Stimulated activated CD4-positive, alpha-beta T cell treated with anti-CD3 and anti-CD28 coated beads, Interleukin-12 subunit alpha, Interleukin-12 subunit beta, amount 100 ng/mL, for 24 hours (primary cell): ENCODE data around the gene ANKRD52.
A peak's percentile ranks its signal among the peaks of the same experiment; 100 is the strongest.
"Not testable (repeated sequence)": the region's sequence is repeated elsewhere in the genome, so short reads cannot be mapped to it uniquely, and the experiment has no call there.

Source experiments
- DNase-seq, 2 experiments: peaks; one replicate each; pipeline ENCODE4 v3.0.0-alpha.2; 2020; ENCODE audit warnings: low read depth in 2 of 2

ANKRD52 gene

DNA sequence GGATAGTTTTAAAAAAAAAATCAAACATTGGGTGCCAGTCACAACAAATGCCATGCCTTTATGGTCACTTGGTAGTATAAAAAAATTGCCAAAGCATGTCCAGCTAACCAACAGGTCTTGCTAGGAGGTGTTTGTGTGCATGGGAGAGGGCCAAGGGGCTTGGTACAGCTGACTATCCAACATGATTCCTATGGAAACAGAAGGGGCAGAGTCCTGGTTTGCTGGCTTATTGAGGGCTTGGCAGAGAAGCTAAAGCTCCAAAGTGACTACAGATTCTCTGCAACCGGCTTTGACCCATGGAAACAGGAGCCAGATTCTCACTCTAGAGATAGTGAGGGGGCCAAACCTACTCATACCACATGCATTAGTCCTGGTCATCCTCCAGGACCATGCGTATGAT, 14.3 kb upstream of the ANKRD52 start:
- not testable (repeated sequence) for DNase-seq

DNA sequence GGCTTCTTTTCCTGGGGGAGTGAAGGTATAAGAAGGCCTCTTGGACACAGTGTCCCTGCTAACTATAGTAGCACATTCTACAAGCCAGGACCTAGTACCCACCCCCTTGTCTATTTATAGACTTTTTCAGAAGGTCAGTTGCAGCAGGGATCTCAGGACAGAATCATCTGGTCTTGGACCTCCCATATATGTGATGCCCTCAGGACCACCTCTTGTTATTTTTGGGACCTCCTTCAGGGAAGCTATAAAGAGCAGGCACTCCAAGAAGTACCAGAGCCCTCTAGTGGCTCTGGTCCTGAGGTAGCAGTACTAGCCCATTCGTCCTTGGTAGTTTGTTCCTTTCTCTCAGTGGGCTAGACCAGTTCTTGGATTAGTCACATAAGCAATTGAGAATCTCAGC, 12.8 kb upstream of the ANKRD52 start:
- no peak for DNase-seq

DNA sequence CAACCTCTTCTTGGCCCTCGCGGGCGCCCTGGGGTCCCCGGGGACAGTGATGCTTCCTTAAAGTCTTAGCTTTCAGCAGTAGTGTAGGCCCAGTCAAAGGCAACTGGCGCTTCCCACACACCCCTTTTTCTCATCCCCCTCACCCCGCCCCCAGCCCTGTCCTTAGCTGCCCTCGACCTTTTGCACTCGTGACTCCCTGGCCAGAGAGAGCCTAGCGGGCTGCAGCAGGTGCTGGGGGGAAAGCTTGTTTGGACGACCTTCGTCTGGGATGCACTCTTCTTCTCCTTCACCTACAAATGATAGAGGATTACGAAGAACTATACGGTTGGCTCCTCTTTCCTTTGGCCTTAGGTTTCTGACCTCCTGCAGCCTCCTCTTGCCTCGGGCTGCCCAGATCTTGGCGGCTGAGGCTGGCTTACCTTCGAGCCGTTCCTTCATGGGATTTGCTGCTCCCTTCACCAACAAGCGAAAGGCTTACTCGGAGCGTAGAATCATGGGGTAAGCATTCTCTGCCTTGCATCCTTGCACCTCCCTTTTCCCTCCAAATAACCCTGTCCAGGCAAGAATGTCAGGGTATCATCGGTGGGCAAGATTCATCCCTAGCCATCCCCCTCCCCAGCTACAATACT, 9.4 kb upstream of the ANKRD52 start:
- DNase-seq: no peak

DNA sequence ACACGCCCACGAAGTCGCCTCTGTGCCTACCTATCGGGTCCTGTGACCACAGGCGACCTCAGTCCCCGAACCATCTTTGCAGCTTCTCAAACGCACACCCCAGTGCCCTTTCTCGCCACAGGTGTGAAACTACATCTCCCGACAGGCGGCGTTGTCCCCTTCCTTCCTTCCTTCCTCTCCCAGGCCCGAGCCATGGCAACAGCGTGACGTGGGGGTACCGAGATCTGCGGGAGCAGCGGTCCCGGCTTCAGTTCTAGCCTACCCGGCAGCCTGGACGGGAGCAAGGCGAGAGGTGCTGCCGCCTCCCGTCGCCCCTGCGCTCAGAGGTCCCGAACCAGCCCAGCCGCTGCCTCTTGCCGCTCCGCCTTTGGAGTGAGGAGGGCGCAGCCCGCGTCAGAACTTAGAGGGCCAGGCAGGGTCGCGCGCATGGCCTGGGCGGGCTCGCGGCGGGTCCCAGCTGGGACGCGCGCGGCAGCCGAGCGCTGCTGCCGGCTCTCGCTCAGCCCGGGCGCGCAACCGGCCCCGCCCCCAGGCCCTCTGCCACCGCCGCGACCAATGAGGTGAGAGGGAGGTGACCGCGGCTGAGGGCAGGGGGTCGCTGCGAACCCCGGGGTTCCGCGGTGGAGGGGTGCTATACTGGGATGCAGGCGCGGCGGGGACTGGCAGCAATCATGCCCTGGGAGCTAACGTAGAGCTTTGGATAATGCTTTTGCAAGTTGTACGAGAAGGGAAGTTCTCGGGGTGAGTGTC, 8.7 kb upstream of the ANKRD52 start, which contains the start of gene COQ10A:
Gene COQ10A, plus strand, starts transcription at position 250 of the 750 bp plus-strand sequence. Its CDS starts 177 bp downstream, at position 427.
- DNase-seq: peak; percentile 71 to 87

DNA sequence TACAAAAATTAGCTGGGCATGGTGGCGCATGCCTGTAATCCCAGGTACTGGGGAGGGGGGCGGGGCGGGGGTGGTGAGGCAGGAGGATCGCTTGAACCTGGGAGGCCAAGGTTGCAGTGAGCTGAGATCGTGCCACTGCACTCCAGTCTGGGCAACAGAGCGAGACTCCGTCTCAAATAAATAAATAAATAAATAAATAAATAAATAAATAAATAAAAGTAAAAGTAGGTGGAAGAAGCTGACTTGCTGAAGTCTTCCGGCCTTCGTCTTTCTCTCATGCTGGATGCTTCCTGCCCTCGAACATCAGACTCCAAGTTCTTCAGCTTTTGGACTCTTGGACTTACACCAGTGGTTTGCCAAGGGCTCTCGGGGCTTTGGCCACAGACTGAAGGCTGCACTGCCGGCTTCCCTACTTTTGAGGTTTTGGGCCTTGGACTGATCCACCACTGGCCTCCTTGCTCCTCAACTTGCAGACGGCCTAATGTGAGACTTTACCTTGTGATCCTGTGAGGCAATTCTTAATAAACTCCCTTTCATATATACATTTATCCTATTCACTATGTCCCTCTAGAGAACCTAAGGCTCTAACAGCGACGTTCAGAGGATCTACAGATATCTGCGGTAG, 8.0 kb upstream of the ANKRD52 start:
- DNase-seq: not testable (repeated sequence)

DNA sequence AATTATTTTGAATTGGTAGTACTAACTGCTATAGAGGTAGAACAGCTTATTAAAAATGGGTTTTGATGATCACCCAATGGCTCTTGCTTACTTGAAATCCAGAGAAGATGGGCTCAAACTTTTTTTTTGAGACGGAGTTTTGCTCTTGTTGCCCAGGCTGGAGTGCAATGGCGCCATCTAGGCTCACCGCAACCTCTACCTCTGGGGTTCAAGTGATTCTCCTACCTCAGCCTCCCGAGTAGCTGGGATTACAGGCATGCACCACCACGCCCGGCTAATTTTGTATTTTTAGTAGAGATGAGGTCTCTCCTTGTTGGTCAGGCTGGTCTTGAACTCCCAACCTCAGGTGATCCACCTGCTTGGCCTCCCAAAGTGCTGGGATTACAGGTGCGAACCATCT, 4.8 kb upstream of the ANKRD52 start:
- not testable (repeated sequence) for DNase-seq

DNA sequence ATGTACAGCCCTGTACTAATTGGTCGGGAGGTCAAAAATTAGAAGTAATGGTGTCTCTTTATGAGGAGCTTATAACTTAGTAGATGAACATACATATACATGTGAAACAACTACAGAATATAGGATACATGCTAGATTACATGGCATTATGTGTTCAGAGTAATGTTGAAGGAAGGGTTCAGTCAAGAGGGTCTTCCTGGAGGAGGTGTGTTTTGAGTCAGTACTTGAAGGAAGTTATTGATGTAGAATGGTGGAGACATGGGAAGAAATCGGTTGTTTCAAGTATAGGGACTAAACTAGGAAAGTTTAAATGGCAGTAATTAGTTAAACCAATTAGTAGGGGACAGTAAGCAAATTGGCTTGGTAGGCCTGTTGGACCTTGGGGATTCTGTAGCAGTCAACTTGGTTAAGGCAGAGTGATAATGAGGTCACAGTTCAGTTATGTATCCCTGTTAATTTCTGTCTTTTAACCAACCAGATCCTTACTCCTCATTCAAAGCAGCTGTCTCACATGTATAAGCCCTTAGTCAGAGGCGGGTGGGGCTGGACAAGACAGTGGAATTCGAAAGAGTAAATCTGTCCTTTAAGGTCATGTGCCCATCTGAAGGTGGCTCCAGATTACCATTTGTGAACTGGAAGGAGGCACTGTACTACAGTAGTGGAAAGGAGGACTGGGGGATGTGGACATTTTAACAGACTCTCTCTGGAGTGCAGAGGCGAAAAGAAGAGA, 3.5 kb upstream of the ANKRD52 start:
- no peak for DNase-seq

DNA sequence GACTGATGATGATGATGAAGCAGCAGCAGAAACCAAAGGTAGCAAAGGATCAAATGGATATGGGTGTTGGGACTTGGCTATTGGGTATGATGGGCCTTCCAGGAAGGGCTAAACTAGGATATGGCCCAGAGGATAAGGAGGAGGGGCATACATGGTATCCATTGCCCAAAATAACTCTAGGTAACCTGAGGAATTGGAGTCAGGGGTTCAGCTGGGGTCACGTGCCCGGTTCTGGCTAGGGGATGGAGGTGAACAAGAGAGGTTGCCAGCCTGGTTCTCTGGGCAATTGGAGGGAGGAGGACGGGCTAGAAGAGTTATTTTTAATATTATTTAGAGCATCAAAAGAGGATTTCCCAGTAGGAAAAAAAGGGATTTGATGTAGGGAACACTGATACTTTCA, 2.7 kb upstream of the ANKRD52 start:
- DNase-seq: no peak

DNA sequence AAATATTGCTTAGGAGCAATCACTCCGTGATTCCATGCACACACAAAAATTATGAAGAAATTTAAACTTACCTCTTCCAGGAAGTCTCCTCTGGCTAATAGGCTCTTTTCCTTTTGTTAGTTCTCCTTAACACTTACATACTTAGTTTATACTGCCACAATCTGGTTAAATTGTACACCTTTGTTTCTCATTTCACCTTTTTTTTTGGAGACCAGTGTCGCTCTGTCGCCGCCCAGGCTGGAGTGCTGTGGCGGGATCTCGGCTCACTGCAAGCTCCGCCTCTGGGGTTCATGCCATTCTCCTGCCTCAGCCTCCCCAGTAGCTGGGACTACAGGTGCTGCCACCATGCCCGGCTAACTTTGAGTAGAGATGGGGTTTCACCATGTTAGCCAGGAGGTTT, 2.2 kb upstream of the ANKRD52 start:
- DNase-seq: no peak

DNA sequence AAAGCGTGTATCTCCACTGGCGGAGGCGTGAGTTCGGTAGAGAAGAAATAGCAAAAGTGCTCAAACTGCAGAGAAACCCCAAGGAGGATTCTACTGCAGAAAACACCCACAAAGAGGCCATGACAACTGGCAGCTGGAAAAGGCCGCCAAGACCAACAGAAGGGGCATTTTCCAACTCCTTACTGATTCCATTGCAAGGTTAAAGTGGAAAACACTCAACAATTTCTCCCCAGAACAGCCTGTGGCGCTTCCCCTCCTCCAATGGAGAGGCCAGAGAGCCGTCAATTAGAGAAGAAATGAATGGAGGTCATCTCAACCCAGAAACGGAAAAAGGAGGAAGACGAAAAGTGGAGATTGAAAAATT, 618 bp upstream of the ANKRD52 start:
- no peak for DNase-seq

DNA sequence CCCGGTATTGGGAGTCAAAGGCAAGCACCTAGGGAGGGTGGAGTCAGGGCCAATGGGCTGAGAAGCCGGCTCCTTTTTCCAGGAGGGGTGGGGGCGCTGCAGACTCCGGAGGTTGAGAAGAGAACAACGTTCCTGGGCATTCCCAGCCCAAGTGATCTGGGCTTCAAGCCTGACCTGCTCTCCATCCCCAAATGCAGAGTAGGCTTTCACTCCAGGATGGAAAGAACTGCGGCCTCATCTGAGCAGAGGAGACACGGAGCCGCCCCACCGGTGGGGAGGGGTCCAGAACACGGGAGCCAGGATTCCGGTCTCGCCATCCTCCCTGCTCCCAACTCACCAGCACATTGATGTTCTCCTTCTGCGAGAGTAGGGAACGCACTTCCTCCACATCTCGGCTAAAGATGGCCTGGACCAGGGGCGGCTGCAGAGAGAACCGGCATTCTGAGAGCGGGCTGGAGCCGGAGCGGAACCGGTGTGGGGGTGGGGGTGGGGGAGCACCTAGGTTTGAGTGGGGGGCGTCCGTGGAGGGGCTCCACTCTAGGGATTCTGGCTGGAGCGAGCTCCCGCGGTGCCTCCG, 605 bp downstream of the ANKRD52 start:
- peak in 1 of 2 experiments; percentile 4 for DNase-seq

DNA sequence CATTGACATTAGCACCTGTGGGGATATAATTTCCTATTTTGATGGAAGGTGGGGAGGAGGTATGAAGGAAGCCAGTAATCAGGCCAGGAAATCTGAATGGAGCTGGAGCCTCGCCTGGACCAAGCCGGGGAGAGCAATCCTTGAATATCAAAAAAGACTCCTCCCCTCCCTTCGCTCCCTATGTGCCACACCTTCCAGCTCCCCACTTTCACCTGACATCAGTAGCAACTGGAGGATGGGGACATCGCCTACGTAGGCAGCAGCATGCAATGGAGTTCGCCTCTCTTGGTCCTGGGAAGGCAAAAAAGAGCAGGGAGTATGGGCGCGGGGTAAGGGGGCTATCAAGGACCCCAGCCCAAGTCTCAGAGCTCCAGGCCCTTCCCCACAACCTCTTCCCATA, 1.1 kb downstream of the ANKRD52 start:
- no peak for DNase-seq

DNA sequence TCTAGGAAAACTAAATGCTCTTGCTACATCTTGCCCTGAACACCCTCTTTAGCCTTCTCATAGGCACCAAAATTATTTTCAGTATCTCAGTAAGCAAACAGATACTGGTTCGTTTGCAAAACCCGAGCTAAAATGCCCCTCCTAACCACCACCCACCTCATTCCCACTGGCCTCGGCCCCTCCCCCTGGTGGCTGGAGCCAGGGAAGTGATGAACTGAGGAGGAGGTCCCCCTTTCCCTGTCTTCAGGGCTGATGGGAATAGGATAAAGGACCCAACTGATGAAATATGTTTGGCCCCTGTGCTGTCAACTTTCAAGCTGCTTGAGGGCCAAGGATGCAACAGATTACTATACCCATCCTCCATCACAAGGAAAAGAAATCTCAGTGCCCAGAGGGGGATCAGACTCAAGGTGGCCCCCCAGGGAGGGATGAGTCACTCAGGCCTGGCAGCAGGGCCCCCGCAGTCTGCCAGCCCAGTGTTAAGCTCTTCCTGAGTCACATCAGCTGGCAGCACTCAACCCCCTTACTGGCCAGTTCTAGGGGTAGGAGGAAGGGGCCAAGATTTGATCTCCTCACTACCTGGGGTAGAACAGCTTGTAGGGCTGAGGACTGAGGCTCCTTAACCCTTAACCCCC, 1.7 kb downstream of the ANKRD52 start:
- no peak for DNase-seq

DNA sequence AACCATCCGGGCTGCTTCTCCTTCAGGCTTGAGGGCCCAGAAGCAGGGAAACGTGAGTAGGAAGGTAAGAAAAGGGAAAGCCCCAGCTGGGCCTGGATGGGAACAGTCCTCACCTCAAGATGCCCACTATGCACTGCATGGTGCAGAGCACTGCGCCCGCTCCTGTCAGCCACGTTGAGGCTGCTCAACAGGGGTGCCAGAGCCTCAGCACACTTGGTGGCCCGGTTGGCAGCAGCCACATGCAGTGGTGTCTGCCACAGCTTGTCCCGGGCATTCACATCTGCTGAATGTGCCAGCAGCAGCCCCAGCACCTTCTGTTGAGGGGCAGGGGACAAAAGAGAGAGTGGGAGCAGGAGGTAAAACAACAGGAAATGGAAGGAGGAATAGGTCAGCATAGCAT, 2.5 kb downstream of the ANKRD52 start:
- DNase-seq: no peak

DNA sequence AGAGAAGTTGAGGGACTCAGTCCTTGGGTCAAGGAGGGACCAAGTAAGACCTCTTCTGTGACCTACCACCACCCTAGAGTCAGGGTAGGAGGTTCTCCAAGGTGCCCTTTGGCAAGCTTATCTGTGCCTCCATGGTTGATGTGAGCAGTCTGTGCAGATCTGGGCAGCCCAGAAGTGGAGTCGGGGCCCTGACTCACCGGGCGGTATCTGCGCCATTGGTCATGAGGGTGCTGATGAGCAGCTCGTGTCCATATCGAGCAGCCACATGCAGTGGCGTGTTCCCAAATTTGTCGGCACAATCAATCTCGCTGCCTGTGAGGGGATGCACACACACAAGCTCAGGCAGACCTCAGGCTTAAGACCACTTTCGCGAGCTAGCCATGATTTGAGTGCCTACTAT, 5.1 kb downstream of the ANKRD52 start:
- no peak for DNase-seq

DNA sequence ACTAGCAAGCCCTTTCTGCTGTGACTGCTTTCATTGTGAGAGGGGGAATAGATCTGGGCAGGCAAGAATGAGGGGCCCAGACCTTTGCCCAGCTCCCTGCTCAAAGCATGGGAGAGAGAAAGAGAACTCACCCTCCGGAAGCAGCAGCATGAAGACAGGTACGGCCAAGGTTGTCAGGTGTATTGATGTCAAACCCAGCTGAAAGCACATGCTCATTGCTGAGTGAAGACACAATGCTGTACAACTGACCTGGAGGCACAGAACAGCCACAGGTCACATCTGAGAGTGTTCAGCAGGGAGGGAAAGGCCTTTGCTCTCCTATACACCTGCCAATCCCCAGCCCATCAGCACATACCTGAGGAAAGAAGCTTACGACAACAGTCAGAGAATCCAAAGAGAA, 5.5 kb downstream of the ANKRD52 start:
- no peak for DNase-seq

DNA sequence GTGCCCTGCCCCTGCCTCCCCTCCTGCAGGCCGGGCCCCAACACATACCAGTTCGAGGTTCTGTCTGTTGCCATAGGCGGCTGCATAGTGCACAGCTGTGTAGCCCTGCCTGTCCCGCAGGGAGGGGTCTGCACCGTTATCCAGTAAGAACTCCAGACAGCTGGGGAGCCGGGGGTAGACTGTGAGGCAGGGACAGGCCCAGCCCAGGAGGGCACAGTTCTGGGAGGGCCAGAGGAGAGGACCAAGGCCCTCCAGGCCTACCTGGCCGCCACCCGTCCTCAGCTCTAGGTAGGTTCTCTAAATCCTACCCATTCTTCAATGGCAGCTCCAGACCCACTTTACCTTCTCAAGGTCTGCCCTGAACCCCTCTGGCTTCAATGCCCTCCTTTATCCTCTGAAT, 9.5 kb downstream of the ANKRD52 start:
- no peak for DNase-seq

DNA sequence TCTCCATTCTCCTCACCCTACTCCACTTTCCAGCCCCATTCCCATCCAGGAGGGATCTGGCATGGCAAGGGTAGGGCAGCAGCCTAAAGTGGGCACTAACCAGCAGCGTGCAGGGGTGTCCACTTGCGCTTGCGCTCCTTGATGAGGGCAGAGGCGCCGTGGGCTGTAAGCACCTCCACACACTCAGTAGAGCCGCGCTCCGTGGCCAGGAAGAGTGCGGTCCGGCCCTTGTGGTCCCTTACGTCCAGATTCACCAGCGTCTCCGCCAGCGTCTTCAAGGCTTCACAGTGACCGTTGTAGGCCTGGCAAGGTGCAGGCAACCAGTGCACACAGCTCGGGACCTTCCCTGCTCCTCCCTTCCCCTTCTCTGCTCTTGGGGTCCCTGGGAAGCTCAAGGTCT, 10.3 kb downstream of the ANKRD52 start:
- DNase-seq: no peak

DNA sequence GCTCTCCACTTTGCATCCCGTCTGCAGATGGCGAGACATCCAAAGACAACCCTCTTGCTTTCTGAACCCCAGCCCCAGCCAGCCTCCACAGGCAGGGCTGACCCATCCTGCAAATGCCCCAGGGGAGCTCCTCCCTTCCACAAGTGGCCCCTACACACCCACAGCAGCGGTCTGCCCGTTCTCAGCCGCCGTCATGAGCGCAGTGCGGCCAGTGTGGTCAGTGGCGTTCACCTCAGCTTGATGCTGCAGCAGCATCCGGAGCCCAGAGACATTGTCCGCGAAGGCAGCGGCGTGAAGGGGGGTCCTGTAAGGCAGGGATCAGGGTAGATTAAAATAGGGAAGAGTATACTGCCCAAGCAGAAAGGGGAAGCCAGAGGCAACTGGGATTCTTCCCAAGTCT, 13.7 kb downstream of the ANKRD52 start:
- DNase-seq: no peak

DNA sequence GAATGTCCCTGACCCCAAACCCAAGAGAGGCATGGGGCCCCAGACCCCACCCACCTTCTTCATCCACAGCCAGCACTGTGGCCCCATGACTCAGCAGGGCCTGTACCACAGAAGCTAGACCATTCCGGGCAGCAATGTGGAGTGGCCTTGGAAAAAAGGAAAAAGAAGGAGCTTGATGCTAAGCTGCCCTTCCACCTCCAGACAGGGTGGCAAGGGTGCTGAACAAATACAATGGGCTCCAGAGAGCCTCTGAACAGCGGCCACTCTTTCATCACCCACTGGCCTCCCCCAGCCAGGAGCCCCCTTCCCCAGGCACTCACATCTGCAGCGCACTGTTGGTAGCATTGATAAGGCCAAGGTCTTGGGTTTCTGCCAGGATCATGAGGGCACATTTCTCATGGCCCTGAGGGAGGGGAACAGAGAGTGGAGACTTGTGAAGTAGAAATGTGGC, 14.4 kb downstream of the ANKRD52 start:
- DNase-seq: no peak

DNA sequence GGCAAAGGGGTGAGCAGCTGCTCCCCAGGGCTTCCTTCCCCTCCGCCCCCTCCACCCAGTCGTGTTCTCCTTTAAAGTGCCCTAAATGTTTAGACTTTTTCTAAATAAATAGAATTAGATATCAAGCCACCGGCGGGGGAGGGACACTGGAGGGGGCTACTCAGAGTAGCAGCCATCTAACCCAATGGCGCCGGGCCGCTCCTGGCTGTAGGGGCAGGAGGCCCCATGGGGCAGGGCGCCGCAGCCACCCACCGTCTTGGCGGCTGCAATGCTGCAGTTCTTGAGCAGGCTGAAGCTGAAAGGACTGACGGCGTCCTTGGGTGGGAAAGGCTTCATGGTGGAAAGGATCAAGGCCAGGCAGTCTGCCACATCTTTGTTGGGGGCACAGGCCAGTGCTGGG, 15.2 kb downstream of the ANKRD52 start:
- no peak for DNase-seq
